Upper lobe of left lung (tissue), 6 donors: ENCODE results near the gene PTPRH. TPM values are rescaled to one million over a fixed set of nuclear protein-coding genes. Genes with fewer than 3 reads are reported as not detected.
A peak's percentile ranks its signal among the peaks of the same experiment; 100 is the strongest.

Source experiments
- ATAC-seq, 2 donors: fragments of 200-7000 bp; cut with Tn5 transposase; one replicate each; pipeline ENCODE4 v1.9.1; 2022; ENCODE audit warnings: mild to moderate bottlenecking in 2 of 2, moderate library complexity in 2 of 2; ENCODE audit not compliant: low FRiP score in 2 of 2
- DNase-seq, 2 donors: peaks; one replicate each; pipeline ENCODE4 v3.0.0-alpha.2; 2019 to 2020
- H3K27ac ChIP-seq, 4 donors: fragments of 200-600 bp; sonication (generic); one replicate each; pipeline ENCODE4 v1.5.1; 2016 to 2019
- H3K27me3 ChIP-seq, 4 donors: fragments of 200-600 bp; sonication (generic); one replicate each; pipeline ENCODE4 v1.5.1; 2017 to 2019
- H3K36me3 ChIP-seq, 4 donors: fragments of 200-600 bp; sonication (generic); one replicate each; pipeline ENCODE4 v1.5.1; 2016 to 2019
- H3K4me1 ChIP-seq, 4 donors: fragments of 200-600 bp; sonication (generic); one replicate each; pipeline ENCODE4 v1.5.1; 2018 to 2019
- H3K4me3 ChIP-seq, 4 donors: fragments of 200-600 bp; sonication (generic); one replicate each; pipeline ENCODE4 v1.5.1; 2017 to 2019; ENCODE audit warnings: mild to moderate bottlenecking in 2 of 4, moderate library complexity in 1 of 4
- H3K9me3 ChIP-seq, 4 donors: fragments of 200-600 bp; sonication (generic); one replicate each; pipeline ENCODE4 v1.5.1; 2018 to 2019
- EP300 ChIP-seq, 4 donors: sonication (generic); formaldehyde crosslinking; IDR thresholded peaks; one replicate each; pipeline ENCODE4 v1.5.1; 2017; ENCODE audit warnings: antibody characterized with exemption in 4 of 4, control low read depth in 2 of 4
- POLR2A ChIP-seq, 4 donors: fragments of 450-650 bp; IDR thresholded peaks; one replicate each; pipeline ENCODE4 v1.5.1; 2016 to 2017; ENCODE audit warnings: antibody characterized with exemption in 4 of 4, mild to moderate bottlenecking in 2 of 4
- POLR2AphosphoS5 ChIP-seq, 2 donors: sonication (generic); formaldehyde crosslinking; IDR thresholded peaks; one replicate each; pipeline ENCODE4 v1.5.1; 2017; ENCODE audit warnings: antibody characterized with exemption in 2 of 2
- WGBS, 2 donors: methylation state at CpG; one replicate each; pipeline ENCODE4 v1.1.5; 2017 to 2018; 5-methylcytosine and 5-hydroxymethylcytosine counted together
- total RNA-seq, 6 donors: library from RNA; depleted of rRNA in 4 of 6; stranded (reverse); fragments of >200 nt in 4 of 6; gene quantifications; one replicate each; pipeline versions ENCODE4 v1.1.0 to v1.2.1, GENCODE V29; 2016 to 2021
- TF ChIP-seq, protein P1 (sequence below), 6 experiments: fragments of 450-650 bp in 4 of 6; fragments of 200-600 bp in 2 of 6; sonication (generic) in 2 of 6; IDR thresholded peaks; one replicate each; pipeline ENCODE4 v1.5.1; 2016 to 2019; ENCODE audit warnings: antibody characterized with exemption in 6 of 6
- donor health status: DM: no; HTN: no; CAD: no; lungs with moderate emphysema.
- donor health status: DM: no; HTN: yes; CAD: no; lungs with severe emphysema.

Gene PTPRH
- total RNA-seq, 6 donors from 2014 or later, result 0.30 to 3.1 (median 0.67) TPM; not detected in 1

DNA sequence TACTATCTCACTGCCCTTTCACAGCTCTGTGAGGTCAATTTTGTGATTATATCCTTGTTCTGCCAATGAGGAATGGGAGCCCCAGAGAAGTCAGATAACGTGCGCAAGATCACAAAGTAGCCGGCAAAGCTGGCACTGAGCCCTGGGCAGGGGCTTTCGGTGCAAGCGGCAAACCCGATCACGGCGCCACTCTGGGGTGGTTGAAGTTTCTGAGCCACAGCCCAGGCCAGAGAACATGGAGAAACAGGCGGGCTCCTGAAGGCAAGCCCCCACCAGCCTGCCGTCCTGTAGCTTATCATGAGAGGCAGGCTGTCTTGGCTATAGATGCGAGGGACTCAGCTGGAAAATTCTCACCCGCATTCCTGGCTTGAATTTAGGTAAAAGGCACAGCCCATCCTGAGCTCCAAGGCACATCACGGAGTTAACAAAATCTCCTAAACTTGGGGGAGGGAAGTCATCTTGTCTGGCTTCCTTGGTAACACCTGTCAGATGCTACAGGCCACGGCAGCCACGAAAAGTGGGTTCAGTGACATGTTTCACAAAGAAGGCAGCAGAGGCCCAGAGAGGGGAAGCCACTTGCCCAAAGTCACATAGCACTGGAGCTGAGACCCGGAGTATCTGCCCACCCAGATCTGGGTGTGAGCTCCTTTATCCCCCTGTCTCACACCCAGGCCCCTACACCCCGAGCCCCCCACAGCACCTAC is 72.8 kb downstream of the PTPRH start:
- no peak overlapping the region for H3K4me3 ChIP-seq
- DNase-seq, result peak in 1 of 2 donors; percentile 59
- no peak overlapping the region for H3K27ac ChIP-seq
- peaks cover 0 to 7% (median 6%) of the 10 kb centered on the region in 4 donors for H3K4me1 ChIP-seq
- no peaks in the 10 kb centered on the region for H3K9me3 ChIP-seq
- 82 to 84% methylated on average over 16 to 17 of the region's 17 CpGs for WGBS, 2 donors
- TF ChIP-seq POLR2AphosphoS5 (IDR thresholded peaks at IDR 0.05) (no peak), POLR2A (IDR thresholded peaks at IDR 0.05) (no peak), EP300 (IDR thresholded peaks at IDR 0.05) (no peak)
- TF ChIP-seq, protein P1, sequence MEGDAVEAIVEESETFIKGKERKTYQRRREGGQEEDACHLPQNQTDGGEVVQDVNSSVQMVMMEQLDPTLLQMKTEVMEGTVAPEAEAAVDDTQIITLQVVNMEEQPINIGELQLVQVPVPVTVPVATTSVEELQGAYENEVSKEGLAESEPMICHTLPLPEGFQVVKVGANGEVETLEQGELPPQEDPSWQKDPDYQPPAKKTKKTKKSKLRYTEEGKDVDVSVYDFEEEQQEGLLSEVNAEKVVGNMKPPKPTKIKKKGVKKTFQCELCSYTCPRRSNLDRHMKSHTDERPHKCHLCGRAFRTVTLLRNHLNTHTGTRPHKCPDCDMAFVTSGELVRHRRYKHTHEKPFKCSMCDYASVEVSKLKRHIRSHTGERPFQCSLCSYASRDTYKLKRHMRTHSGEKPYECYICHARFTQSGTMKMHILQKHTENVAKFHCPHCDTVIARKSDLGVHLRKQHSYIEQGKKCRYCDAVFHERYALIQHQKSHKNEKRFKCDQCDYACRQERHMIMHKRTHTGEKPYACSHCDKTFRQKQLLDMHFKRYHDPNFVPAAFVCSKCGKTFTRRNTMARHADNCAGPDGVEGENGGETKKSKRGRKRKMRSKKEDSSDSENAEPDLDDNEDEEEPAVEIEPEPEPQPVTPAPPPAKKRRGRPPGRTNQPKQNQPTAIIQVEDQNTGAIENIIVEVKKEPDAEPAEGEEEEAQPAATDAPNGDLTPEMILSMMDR (IDR thresholded peaks at IDR 0.05), result no peak
- ATAC-seq, result no peak
- H3K36me3 ChIP-seq, result no peaks in the 10 kb centered on the region
- H3K27me3 ChIP-seq, result peaks cover 0 to 8% (median under 1%) of the 10 kb centered on the region in 4 donors

DNA sequence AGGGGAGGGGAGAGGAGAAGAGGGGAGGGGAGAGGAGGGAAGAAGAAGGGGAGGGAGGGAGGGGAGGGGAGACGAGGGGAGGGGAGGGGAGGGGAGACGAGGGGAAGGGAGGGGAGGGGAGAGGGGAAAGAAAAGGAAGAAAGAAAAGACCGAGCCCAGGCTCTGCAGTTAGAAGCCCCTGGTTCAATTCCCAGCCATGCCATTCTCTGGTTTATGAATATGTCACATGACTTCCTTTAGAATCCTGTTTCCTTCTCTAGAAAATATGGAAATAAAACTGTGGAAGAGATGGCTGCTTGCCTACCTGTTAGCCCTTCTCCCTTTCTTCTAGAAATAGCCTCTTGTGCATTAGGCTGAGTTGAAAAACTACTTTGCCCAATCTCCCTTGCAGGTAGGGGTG is 74.6 kb downstream of the PTPRH start:
- TF ChIP-seq POLR2A (IDR thresholded peaks at IDR 0.05), result no peak
- TF ChIP-seq, protein P1 (IDR thresholded peaks at IDR 0.05), result no peak
- Histone ChIP-seq H3K36me3 (no peaks in the 10 kb centered on the region), H3K9me3 (no peaks in the 10 kb centered on the region), H3K27me3 (peaks cover 0 to 6% (median 0%) of the 10 kb centered on the region in 4 donors), H3K27ac (no peak overlapping the region), H3K4me1 (no peaks in the 10 kb centered on the region), H3K4me3 (no peak overlapping the region)
- ATAC-seq (no peak), DNase-seq (no peak)
- 6% methylated on average over 2 of the region's 3 CpGs; no CpG with 5 or more reads in 1 of the 2 donors for WGBS, 2 donors

DNA sequence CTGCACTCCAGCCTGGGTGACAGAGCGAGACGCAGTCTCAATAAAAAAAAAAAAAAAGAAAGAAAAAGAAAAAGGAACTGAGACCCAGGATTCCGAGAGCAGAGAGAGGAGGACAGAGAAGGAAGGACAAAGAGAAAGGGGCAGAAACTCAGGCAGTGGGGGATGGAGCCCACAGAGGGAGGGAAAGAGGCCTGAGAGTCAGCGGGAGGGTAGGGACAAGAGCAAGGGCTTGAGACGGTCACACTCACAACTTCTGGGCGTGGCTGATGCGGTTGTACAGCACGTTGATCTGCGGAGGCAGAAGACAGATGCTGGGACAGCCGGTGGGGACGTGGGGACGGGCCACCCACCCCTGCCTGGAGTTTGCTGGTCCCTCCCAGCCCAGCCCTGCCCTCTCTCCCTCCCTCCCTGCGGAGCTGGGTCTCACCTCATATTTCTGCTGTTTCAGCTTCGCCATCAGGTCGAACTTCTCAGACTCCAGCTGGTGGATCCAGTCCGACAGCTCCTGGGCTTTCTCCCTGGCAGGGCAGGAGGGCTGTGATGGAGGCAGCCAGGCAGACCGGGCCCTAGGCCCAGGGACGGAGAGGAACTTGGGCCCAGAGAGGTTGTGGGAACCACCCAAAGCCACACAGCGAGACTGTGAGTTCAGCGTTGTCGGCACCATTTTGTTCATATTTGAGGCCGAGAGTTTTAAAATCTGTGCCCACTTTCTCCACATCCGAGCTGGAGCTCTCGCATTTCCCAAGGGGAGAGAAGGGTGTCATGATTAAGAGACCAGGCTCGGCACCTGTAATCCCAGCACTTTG is 75.5 kb downstream of the PTPRH start:
- Histone ChIP-seq H3K27me3 (peaks cover 0 to 6% (median 0%) of the 10 kb centered on the region in 4 donors), H3K36me3 (no peaks in the 10 kb centered on the region), H3K9me3 (no peaks in the 10 kb centered on the region), H3K4me1 (no peaks in the 10 kb centered on the region), H3K27ac (no peak overlapping the region), H3K4me3 (no peak overlapping the region)
- DNase-seq (peak in 1 of 2 donors; percentile 38), ATAC-seq (no peak)
- 60 to 63% methylated on average over 22 to 25 of the region's 25 CpGs for WGBS, 2 donors
- TF ChIP-seq POLR2A (IDR thresholded peaks at IDR 0.05), result no peak
- TF ChIP-seq, protein P1 (IDR thresholded peaks at IDR 0.05), result no peak
- TF ChIP-seq EP300 (IDR thresholded peaks at IDR 0.05), result no peak
- TF ChIP-seq POLR2AphosphoS5 (IDR thresholded peaks at IDR 0.05), result no peak

DNA sequence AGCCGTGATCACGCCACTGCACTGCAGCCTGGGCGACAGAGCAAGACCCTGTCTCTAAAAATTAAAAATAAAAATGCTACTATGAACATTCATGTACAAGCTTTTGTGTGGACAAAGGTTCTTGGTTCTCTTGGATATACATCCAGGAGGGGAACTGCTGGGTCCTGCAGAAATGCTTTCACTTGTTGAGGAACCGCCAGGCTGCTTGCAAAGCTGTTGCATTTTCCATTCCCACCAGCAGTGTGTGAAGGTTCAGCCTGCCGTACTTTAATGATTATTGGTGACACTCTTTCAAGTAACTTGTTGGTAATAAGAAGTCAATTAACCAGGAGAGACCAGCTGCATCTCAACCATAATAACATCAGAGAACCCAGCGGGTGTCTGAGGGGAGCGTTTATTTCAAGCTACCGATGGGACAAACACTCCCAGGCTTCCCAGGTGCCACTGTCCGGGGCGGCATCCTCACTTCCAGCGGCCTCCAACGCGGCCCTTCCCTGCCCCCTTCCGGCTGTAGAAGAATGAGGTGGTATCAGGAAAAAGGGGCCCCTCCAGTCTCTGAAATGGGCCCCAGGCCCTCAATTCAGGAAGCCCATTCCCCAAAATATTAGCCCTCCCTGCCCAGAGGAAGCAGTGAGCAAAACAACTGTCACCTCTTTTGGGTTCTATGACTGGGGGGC is 76.7 kb downstream of the PTPRH start:
- no peak for ATAC-seq
- peaks cover 0 to 6% (median 0%) of the 10 kb centered on the region in 4 donors for H3K27me3 ChIP-seq

More for the DNA sequence above, 76.7 kb downstream of the PTPRH start:
- Histone ChIP-seq H3K36me3 (no peaks in the 10 kb centered on the region), H3K9me3 (no peaks in the 10 kb centered on the region), H3K4me1 (no peaks in the 10 kb centered on the region), H3K4me3 (no peak overlapping the region), H3K27ac (no peak overlapping the region)
- TF ChIP-seq, protein P1 (IDR thresholded peaks at IDR 0.05), result peak in 3 of 6 experiments; percentile 12 to 16 (median 12)
- TF ChIP-seq EP300 (IDR thresholded peaks at IDR 0.05), result no peak
- whole genome bisulfite sequencing, 2 donors, result 48 to 52% methylated on average over 14 of the region's 14 CpGs
- DNase-seq, result peak in 1 of 2 donors; percentile 41
